Fibroblast of the aortic adventitia (primary cell): Measurements from ENCODE around the gene ZFYVE9. TPM values are rescaled to one million over a fixed set of nuclear protein-coding genes. Genes with fewer than 3 reads are reported as not detected.

Source experiments
- DNase-seq: peaks from one replicate; pipeline ENCODE4 v3.0.0-alpha.2; 2010; ENCODE audit warnings: low read depth
- H3K4me3 ChIP-seq: 2 replicates; pipeline ENCODE4 v1.5.1; 2011; ENCODE audit warnings: low read depth, mild to moderate bottlenecking, control low read depth, low read length, moderate library complexity
- total RNA-seq: library from RNA; depleted of rRNA; stranded (reverse); fragments of >200 nt; gene quantifications from 2 replicates; pipeline ENCODE4 v1.2.3, GENCODE V29; 2012; ENCODE audit warnings: low replicate concordance
- TF ChIP-seq, protein P1 (sequence below): IDR thresholded peaks from 2 replicates; pipeline ENCODE4 v1.5.1; 2011; ENCODE audit warnings: mild to moderate bottlenecking, low read length, control low read depth, inconsistent platforms; ENCODE audit not compliant: insufficient read depth

ZFYVE9 gene
- total RNA-seq, 1 donor, result 28.8 TPM

- TF ChIP-seq, protein P1, sequence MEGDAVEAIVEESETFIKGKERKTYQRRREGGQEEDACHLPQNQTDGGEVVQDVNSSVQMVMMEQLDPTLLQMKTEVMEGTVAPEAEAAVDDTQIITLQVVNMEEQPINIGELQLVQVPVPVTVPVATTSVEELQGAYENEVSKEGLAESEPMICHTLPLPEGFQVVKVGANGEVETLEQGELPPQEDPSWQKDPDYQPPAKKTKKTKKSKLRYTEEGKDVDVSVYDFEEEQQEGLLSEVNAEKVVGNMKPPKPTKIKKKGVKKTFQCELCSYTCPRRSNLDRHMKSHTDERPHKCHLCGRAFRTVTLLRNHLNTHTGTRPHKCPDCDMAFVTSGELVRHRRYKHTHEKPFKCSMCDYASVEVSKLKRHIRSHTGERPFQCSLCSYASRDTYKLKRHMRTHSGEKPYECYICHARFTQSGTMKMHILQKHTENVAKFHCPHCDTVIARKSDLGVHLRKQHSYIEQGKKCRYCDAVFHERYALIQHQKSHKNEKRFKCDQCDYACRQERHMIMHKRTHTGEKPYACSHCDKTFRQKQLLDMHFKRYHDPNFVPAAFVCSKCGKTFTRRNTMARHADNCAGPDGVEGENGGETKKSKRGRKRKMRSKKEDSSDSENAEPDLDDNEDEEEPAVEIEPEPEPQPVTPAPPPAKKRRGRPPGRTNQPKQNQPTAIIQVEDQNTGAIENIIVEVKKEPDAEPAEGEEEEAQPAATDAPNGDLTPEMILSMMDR, result no peak
- no peak for DNase-seq
- H3K4me3 ChIP-seq, result no peak overlapping the region
Observed at GRCh38 chr1:52266507-52266906, 124.6 kb downstream of the ZFYVE9 start.

DNA sequence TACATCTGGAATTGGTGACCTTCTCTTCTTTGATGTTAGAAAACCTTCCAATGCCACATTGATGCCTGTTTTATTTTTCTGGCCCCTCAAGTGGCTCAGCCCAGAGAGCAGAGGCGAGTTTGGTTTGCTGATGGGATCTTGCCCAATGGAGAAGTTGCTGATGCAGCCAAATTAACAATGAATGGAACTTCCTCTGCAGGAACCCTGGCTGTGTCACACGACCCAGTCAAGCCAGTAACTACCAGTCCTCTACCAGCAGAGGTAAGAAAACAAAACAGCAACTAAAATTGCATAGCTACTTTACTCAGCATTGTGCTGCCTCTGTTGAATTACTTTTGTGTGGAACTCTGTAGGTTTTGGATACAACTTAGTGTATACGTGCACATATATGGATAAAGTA lies 126.5 kb downstream of the ZFYVE9 start:
- DNase-seq, result peak; percentile 17
- TF ChIP-seq, protein P1, result no peak
- no peak overlapping the region for H3K4me3 ChIP-seq

DNA sequence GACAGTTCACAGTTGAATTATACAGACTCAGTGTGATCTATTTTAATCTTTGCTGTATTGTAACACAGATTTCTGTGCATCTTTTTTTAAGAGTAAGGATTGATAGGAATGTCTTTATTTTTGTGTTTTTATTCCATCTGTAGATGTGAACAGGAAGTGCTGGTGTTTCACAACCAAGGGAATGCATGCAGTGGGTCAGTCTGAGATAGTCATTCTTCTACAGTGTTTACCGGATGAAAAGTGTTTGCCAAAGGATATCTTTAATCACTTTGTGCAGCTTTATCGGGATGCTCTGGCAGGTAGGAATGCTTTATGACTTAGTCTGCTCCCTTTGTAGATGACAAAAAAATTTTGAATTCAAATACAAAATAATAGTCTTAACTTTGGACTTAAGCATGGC lies 139.6 kb downstream of the ZFYVE9 start:
- TF ChIP-seq, protein P1, result no peak
- peak; percentile 39 for DNase-seq
- H3K4me3 ChIP-seq, result no peak overlapping the region

DNA sequence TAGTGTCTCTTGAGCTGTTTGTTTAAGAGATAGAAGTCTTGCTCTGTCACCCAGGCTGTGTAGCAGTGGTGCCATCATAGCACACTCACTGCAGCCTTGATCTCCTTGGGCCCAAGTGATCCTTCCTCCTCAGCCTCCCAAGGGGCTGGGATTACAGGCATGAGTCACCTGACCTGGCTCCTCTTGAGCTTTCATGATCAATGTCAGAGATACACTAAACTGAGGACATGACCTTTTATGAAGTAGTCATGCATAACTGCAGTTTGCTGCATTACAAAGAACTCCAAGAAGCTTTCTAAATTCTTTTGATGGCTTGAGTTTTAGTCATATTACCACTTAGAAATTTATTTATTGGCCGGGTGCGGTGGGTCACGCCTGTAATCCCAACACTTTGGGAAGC lies 146.4 kb downstream of the ZFYVE9 start:
- H3K4me3 ChIP-seq, result no peak overlapping the region
- TF ChIP-seq, protein P1, result no peak
- peak; percentile 31 for DNase-seq

GRCh38 chr1:52294580-52294979 lies 152.7 kb downstream of the ZFYVE9 start:
- TF ChIP-seq, protein P1, result no peak
- peak; percentile 4 for DNase-seq
- no peak overlapping the region for H3K4me3 ChIP-seq

DNA sequence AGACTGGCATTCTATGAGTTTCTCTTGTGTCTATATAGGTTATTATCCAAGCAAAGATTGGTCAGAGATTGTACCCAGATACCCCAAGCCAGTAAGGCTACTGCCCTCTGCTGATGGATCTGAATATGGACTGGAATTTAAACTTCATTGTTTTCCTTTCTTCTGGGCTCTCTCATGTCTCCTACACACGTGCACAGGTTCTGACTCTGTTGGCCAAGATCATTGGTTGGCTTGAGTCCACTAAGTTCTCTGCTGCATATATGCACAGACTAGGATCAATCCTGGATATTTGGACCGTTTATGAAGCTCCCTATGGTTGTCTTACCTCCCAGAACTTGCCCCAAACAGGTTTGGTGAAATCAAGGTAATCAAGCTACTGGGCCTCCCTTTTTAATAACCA lies 154.5 kb downstream of the ZFYVE9 start:
- peak; percentile 71 for DNase-seq
- H3K4me3 ChIP-seq, result no peak overlapping the region
- TF ChIP-seq, protein P1, result peak; percentile 77
